ENCODE measurements around the gene HNRNPK. TPM values are rescaled to one million over a fixed set of nuclear protein-coding genes. Genes with fewer than 3 reads are reported as not detected.
A peak's percentile ranks its signal among the peaks of the same experiment; 100 is the strongest.

The HNRNPK gene
- total and polyA plus RNA-seq, 2 of the 13 experiments (the other 11 are each of a cell fraction or from before 2014, with no cell fraction given): 321 to 712 TPM

GRCh38 chr9:83992901-83993300 lies 12.9 kb upstream of the HNRNPK start (continued):
- no peak for TF ChIP-seq ZNF646 (CRISPR knock-in tag; IDR thresholded peaks at IDR 0.05)
- peak; percentile 44; the same call in 1 of the 2 replicates for TF ChIP-seq CEBPB (IDR thresholded peaks at IDR 0.05; ENCODE audit: borderline replicate concordance, low read depth, low read length)

GRCh38 chr9:83992407-83992806 lies 12.4 kb upstream of the HNRNPK start:
- WGBS (ENCODE audit: low lambda C conversion rate): 4% methylated on average over 1 of the region's 1 CpG
- peak; percentile 84 for DNase-seq (ENCODE audit: low spot score)
- H3K36me3 ChIP-seq (replicated peaks in 1 of 2; ENCODE audit: control insufficient read depth in 1 of 2, insufficient read depth in 2 of 2, low read length in 2 of 2): no peaks in the 10 kb centered on the region
- peak; percentile 93 for ATAC-seq
- no peaks in the 10 kb centered on the region for H3K9me3 ChIP-seq (ENCODE audit: low read length)
- peak; percentile 23 for FAIRE-seq
- H3K4me3 ChIP-seq (replicated peaks in 1 of 3; ENCODE audit: insufficient read depth in 1 of 3, low read depth in 2 of 3, low read length in 3 of 3): no peak overlapping the region
- ChIA-PET POLR2A (interaction anchor here (1.2 kb wide), 1 partner anchor 12 kb away, joined by 12 read pairs; the partner anchor contains the start of genes HNRNPK and RMI1), CTCF (ENCODE audit: low intra/inter-chr PET ratio, low total read pairs) (interaction anchor here (1.0 kb wide), 1 partner anchor 269 kb away, joined by 3 read pairs; no protein-coding TSS in a partner anchor)
- in situ Hi-C loops (cut with HindIII; ENCODE audit: extremely low pct_ligation_motif_present, low pct_unique_long_range_greater_than_20kb): no loop called here
- peaks cover 23% of the 10 kb centered on the region for H3K79me2 ChIP-seq (ENCODE audit: insufficient read depth, low read length)
- H3K27me3 ChIP-seq (ENCODE audit: control insufficient read depth in 1 of 2, insufficient read depth in 2 of 2, low read length in 2 of 2): no peaks in the 10 kb centered on the region
- no peak overlapping the region for H2AFZ ChIP-seq (ENCODE audit: low read length)
- peaks cover 37% of the 10 kb centered on the region for H3K4me1 ChIP-seq (ENCODE audit: insufficient read depth, low read length)
- BruUV-seq (replicated peaks): no TSS peak
- peak overlapping the region; percentile 16; the same call in 1 of the 2 replicates for H3K4me2 ChIP-seq (ENCODE audit: low read depth, low read length)
- H4K20me1 ChIP-seq (ENCODE audit: insufficient read depth, low read length): no peaks in the 10 kb centered on the region
- peak overlapping the region; percentile 61 for H3K27ac ChIP-seq (ENCODE audit: extremely low read length, insufficient read depth, low read length)
- intact Hi-C loops (cut with micrococcal nuclease; ENCODE audit: unreplicated experiment): no loop called here
- H3K9ac ChIP-seq (ENCODE audit: insufficient read depth, low read depth, low read length): no peak overlapping the region
- no peak for TF ChIP-seq CCDC6 (CRISPR knock-in tag; IDR thresholded peaks at IDR 0.05)
- TF ChIP-seq EZH2 (conservative IDR thresholded peaks at IDR 0.05; ENCODE audit: low read depth, low read length): no peak
- no peak for TF ChIP-seq CREB1 (IDR thresholded peaks at IDR 0.05)
- 0 out of 2 replicates have a peak, but pooled peaks have one; percentile 40 for TF ChIP-seq CREB1 (CRISPR knock-in tag; IDR thresholded peaks at IDR 0.05)
- no peak for TF ChIP-seq TIGD3 (CRISPR knock-in tag; IDR thresholded peaks at IDR 0.05; ENCODE audit: borderline replicate concordance)
- TF ChIP-seq ATF4 (CRISPR knock-in tag; IDR thresholded peaks at IDR 0.05): peak in 1 of 2 experiments; percentile 41; a peak in 1 of 4 replicates
- TF ChIP-seq ATRX (CRISPR knock-in tag; IDR thresholded peaks at IDR 0.05; ENCODE audit: borderline replicate concordance): no peak
- TF ChIP-seq ZNF577 (CRISPR knock-in tag; IDR thresholded peaks at IDR 0.05; ENCODE audit: borderline replicate concordance, low read depth): no peak
- TF ChIP-seq ONECUT2 (CRISPR knock-in tag; IDR thresholded peaks at IDR 0.05): peak; percentile 63
- peak in 1 of 2 experiments; percentile 36; a peak in 1 of 4 replicates for TF ChIP-seq KLF16 (CRISPR knock-in tag; IDR thresholded peaks at IDR 0.05)
- TF ChIP-seq MED13 (CRISPR knock-in tag; IDR thresholded peaks at IDR 0.05): no peak

Measured in HepG2 (cell line).